ENCODE data around the gene FTO.

FTO gene

DNA sequence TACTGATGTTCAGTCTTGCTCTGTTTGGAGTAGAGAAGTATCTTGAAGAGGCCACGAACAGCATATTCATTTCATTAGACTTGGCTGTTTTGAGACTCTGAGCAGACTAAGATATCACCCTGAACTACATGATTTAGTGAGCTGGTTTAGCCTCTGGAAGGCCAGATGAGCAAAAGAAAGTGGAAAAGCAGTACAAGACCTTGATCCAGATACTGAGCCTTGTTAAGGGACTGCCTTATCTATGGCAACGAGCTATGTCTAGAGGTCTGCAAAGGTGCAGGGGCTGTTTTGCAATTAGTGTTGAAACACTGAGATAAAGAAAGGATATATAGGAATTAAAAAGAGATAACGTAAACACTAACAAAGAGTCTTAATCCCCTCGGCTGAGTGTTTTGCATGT, 351.2 kb downstream of the FTO start:
- TF ChIP-seq, protein P1, sequence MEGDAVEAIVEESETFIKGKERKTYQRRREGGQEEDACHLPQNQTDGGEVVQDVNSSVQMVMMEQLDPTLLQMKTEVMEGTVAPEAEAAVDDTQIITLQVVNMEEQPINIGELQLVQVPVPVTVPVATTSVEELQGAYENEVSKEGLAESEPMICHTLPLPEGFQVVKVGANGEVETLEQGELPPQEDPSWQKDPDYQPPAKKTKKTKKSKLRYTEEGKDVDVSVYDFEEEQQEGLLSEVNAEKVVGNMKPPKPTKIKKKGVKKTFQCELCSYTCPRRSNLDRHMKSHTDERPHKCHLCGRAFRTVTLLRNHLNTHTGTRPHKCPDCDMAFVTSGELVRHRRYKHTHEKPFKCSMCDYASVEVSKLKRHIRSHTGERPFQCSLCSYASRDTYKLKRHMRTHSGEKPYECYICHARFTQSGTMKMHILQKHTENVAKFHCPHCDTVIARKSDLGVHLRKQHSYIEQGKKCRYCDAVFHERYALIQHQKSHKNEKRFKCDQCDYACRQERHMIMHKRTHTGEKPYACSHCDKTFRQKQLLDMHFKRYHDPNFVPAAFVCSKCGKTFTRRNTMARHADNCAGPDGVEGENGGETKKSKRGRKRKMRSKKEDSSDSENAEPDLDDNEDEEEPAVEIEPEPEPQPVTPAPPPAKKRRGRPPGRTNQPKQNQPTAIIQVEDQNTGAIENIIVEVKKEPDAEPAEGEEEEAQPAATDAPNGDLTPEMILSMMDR (IDR thresholded peaks at IDR 0.05) = no peak
- no peak for TF ChIP-seq ZFX (IDR thresholded peaks at IDR 0.05; ENCODE audit: borderline replicate concordance)
- no peak overlapping the region; the same call in 1 of the 2 replicates for H3K27ac ChIP-seq

DNA sequence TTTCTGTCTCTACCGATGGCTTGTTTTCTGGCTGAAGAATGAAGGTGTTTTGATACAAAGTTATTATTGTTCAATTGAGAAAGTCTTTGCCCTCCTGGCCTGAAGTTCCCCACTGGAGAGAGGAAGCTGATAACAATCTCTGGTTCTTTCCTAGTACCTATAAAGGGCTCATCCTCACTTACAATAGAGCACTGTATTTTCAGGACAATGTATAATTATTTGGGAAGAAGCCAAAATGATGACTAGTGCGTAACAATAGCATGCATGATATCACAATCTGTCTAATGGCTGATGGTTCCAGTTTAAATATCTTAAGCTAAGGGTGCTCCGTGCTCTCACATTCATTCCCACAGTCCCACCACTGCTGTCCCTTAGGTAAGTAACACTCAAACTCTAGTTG, 351.9 kb downstream of the FTO start:
- no peak for TF ChIP-seq ZFX (IDR thresholded peaks at IDR 0.05; ENCODE audit: borderline replicate concordance)
- TF ChIP-seq, protein P1 (IDR thresholded peaks at IDR 0.05) = no peak
- no peak overlapping the region; the same call in 1 of the 2 replicates for H3K27ac ChIP-seq

DNA sequence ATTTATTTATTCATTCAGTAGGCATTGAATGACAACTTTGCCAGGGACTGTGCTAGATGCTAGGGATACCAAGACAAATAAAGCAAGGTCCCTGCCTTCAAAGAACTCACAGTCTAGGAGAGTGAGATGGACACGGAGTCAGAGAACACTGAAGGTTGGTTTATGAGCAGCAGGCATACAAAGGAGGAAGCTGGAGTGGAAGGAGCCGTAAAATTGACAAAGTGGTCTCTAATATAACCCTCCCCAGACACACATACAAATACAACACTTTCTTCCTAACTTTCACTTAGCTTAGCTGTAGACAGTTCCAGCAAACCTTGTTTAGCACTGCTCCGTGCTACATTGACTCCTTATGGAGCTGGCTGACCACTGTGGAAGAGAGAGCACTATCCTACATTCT, 353.0 kb downstream of the FTO start:
- no peak overlapping the region for H3K27ac ChIP-seq
- TF ChIP-seq, protein P1 (IDR thresholded peaks at IDR 0.05) = no peak
- TF ChIP-seq ZFX (IDR thresholded peaks at IDR 0.05; ENCODE audit: borderline replicate concordance) = no peak

DNA sequence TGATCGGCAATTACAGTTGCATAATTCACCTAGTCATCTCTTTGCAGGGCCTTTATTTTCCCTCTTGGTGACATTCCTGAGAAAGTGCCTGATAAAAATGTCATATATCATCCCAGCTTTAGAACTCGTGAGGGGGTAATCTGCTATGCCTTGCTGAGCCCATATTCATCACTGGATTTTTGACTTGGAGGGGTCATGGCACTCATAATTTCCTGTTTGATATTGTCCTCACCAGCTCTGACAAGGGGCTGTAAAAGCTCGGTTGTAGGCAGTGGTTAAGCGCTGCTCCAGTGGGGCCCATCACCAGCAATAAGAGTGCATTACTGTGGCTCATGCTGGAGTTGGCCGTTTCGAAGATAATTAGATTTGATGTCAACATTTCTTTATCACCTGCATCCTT, 355.4 kb downstream of the FTO start:
- no peak for TF ChIP-seq ZFX (IDR thresholded peaks at IDR 0.05; ENCODE audit: borderline replicate concordance)
- TF ChIP-seq, protein P1 (IDR thresholded peaks at IDR 0.05) = no peak

DNA sequence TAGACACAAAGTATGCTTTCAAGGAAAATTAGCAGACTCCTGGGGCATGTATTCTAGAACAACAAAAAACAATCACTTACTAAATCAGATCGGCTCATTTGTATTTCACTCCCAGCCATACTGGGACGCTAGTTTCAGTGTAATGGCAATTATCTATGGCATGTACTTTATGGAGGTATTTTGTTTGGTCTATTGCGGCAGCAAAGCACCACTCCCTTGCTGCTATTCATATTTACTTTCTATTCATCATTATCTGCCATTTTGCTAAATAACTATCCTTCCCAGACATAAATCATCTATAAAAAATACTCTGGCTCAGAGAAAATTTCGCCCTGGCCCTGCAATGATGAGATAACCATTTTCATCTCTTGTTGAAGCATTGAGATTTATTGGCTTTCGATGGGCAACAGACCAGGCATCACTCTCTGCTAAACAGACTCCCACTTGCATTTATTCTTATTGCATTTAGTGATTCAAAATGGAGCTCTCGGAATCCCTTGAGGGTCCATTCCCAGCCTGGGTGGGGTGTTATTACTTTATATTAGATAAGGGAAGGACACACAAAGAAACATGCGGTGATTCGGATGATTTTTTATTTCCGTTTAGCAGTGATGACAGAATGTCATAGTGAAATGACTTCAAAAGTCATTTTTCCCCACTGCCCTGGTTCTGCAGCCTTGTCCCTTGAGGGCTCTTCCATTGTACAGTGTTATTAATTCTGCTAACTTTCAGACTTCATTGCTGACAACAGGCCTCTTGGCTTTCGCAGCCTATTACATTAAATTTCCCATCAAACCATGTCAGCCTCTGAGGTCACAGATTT, 356.9 kb downstream of the FTO start:
- H3K27ac ChIP-seq = no peak overlapping the region
- TF ChIP-seq ZFX (IDR thresholded peaks at IDR 0.05; ENCODE audit: borderline replicate concordance) = no peak
- TF ChIP-seq, protein P1 (IDR thresholded peaks at IDR 0.05) = no peak

More for the DNA sequence above, 355.4 kb downstream of the FTO start:
- no peak overlapping the region for H3K27ac ChIP-seq

DNA sequence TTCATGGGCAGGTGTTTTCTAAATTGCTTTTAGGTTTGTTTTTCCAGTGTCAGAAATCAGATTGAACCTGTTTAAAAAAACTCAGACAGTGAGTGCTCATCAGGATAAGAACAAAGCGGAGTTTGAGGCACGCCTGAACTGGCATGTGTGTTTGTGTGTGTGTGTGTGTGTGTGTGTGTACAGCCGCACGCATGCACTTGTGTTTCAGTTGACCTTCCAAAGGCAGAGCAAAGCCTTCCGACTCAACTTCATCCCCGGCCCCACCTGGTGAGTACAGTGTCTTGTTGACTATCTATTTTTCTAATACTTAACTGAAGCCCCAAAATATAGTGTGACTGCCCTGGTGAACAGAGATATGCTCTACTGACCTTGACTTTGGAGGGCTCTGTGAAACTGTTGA, 357.5 kb downstream of the FTO start:
- TF ChIP-seq, protein P1 (IDR thresholded peaks at IDR 0.05) = no peak
- no peak overlapping the region for H3K27ac ChIP-seq
